ENCODE data around the gene GSTM3.

DNA sequence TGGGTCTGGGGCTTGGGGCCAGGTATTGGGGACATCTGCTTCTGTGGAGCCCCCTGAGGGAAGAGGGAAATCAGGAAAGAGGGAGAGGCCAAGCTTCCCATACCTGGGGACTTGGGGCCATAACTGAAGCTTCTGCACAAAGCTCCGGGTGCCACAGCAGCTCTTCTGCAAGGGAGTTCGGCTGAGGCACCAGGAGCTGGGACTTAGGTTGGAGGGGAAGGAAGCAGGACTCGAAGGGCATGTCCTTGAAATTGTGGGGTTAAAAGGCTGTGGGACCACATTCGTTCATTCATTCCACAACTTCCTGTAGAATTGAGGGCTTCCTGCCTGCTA lies 24.6 kb upstream of the GSTM3 start:
- TF ChIP-seq, protein P1, sequence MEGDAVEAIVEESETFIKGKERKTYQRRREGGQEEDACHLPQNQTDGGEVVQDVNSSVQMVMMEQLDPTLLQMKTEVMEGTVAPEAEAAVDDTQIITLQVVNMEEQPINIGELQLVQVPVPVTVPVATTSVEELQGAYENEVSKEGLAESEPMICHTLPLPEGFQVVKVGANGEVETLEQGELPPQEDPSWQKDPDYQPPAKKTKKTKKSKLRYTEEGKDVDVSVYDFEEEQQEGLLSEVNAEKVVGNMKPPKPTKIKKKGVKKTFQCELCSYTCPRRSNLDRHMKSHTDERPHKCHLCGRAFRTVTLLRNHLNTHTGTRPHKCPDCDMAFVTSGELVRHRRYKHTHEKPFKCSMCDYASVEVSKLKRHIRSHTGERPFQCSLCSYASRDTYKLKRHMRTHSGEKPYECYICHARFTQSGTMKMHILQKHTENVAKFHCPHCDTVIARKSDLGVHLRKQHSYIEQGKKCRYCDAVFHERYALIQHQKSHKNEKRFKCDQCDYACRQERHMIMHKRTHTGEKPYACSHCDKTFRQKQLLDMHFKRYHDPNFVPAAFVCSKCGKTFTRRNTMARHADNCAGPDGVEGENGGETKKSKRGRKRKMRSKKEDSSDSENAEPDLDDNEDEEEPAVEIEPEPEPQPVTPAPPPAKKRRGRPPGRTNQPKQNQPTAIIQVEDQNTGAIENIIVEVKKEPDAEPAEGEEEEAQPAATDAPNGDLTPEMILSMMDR (IDR thresholded peaks at IDR 0.05; ENCODE audit: low read length): no peak
- TF ChIP-seq EZH2 (IDR thresholded peaks at IDR 0.05; ENCODE audit: borderline replicate concordance, low read length): no peak

Measured in OCI-LY1 (cell line).